ENCODE measurements around the gene KIRREL3.

Gene KIRREL3

GRCh38 chr11:126864934-126865333 is 135.6 kb downstream of the KIRREL3 start:
- H3K27me3 ChIP-seq (ENCODE audit: low read depth, low read length), result 0 out of 2 replicates have a peak, but pooled peaks cover 4% of the 10 kb centered on the region
- no peak overlapping the region for H3K4me3 ChIP-seq (ENCODE audit: low read length)
- H3K79me2 ChIP-seq (ENCODE audit: low read length), result no peaks in the 10 kb centered on the region
- no peak overlapping the region for H3K27ac ChIP-seq (ENCODE audit: low read length)
- TF ChIP-seq CTCF (IDR thresholded peaks at IDR 0.05; ENCODE audit: low read depth, low read length), result no peak
- TF ChIP-seq EZH2phosphoT487 (IDR thresholded peaks at IDR 0.05; ENCODE audit: low read depth), result no peak
- no peaks in the 10 kb centered on the region for H3K9me3 ChIP-seq (ENCODE audit: insufficient read depth, low read length)
- H4K20me1 ChIP-seq (ENCODE audit: insufficient read depth, low read length), result no peaks in the 10 kb centered on the region
- H2AFZ ChIP-seq (ENCODE audit: low read depth, low read length), result no peak overlapping the region
- H3K36me3 ChIP-seq (replicated peaks; ENCODE audit: low read depth, low read length), result no peaks in the 10 kb centered on the region
- no peak overlapping the region for H3K9ac ChIP-seq (ENCODE audit: low read length)
- H3K4me2 ChIP-seq (ENCODE audit: low read length), result no peak overlapping the region
- H3K4me1 ChIP-seq (ENCODE audit: low read length), result peaks cover 6% of the 10 kb centered on the region; the same call in 1 of the 2 replicates

GRCh38 chr11:126863294-126863997 is 137.1 kb downstream of the KIRREL3 start:
- no peaks in the 10 kb centered on the region for H4K20me1 ChIP-seq (ENCODE audit: insufficient read depth, low read length)
- no peaks in the 10 kb centered on the region for H3K36me3 ChIP-seq (replicated peaks; ENCODE audit: low read depth, low read length)
- H3K4me1 ChIP-seq (ENCODE audit: low read length), result peaks cover 6% of the 10 kb centered on the region; the same call in 1 of the 2 replicates
- no peak overlapping the region for H3K4me2 ChIP-seq (ENCODE audit: low read length)
- no peak overlapping the region for H3K27ac ChIP-seq (ENCODE audit: low read length)
- no peaks in the 10 kb centered on the region for H3K79me2 ChIP-seq (ENCODE audit: low read length)
- no peak overlapping the region for H3K9ac ChIP-seq (ENCODE audit: low read length)
- TF ChIP-seq CTCF (IDR thresholded peaks at IDR 0.05; ENCODE audit: low read depth, low read length), result no peak
- TF ChIP-seq EZH2phosphoT487 (IDR thresholded peaks at IDR 0.05; ENCODE audit: low read depth), result no peak
- no peaks in the 10 kb centered on the region for H3K9me3 ChIP-seq (ENCODE audit: insufficient read depth, low read length)
- H2AFZ ChIP-seq (ENCODE audit: low read depth, low read length), result no peak overlapping the region
- no peak overlapping the region for H3K4me3 ChIP-seq (ENCODE audit: low read length)
- H3K27me3 ChIP-seq (ENCODE audit: low read depth, low read length), result no peaks in the 10 kb centered on the region

GRCh38 chr11:126862664-126863243 is 137.8 kb downstream of the KIRREL3 start:
- Histone ChIP-seq H3K4me1 (ENCODE audit: low read length) (peaks cover 6% of the 10 kb centered on the region; the same call in 1 of the 2 replicates), H3K9me3 (ENCODE audit: insufficient read depth, low read length) (no peaks in the 10 kb centered on the region), H3K4me3 (ENCODE audit: low read length) (no peak overlapping the region), H3K9ac (ENCODE audit: low read length) (no peak overlapping the region), H3K36me3 (replicated peaks; ENCODE audit: low read depth, low read length) (no peaks in the 10 kb centered on the region), H3K79me2 (ENCODE audit: low read length) (no peaks in the 10 kb centered on the region), H2AFZ (ENCODE audit: low read depth, low read length) (no peak overlapping the region), H4K20me1 (ENCODE audit: insufficient read depth, low read length) (no peaks in the 10 kb centered on the region), H3K27ac (ENCODE audit: low read length) (no peak overlapping the region), H3K27me3 (ENCODE audit: low read depth, low read length) (no peaks in the 10 kb centered on the region), H3K4me2 (ENCODE audit: low read length) (no peak overlapping the region)
- no peak for TF ChIP-seq EZH2phosphoT487 (IDR thresholded peaks at IDR 0.05; ENCODE audit: low read depth)
- no peak for TF ChIP-seq CTCF (IDR thresholded peaks at IDR 0.05; ENCODE audit: low read depth, low read length)

- peaks cover 6% of the 10 kb centered on the region; the same call in 1 of the 2 replicates for H3K4me1 ChIP-seq (ENCODE audit: low read length)
- H3K9me3 ChIP-seq (ENCODE audit: insufficient read depth, low read length), result no peaks in the 10 kb centered on the region
- no peaks in the 10 kb centered on the region for H3K36me3 ChIP-seq (replicated peaks; ENCODE audit: low read depth, low read length)
- no peak overlapping the region for H3K4me3 ChIP-seq (ENCODE audit: low read length)
- no peak overlapping the region for H3K9ac ChIP-seq (ENCODE audit: low read length)
- no peak overlapping the region for H2AFZ ChIP-seq (ENCODE audit: low read depth, low read length)
- H3K27ac ChIP-seq (ENCODE audit: low read length), result no peak overlapping the region
- no peaks in the 10 kb centered on the region for H3K79me2 ChIP-seq (ENCODE audit: low read length)
- no peaks in the 10 kb centered on the region for H3K27me3 ChIP-seq (ENCODE audit: low read depth, low read length)
- TF ChIP-seq EZH2phosphoT487 (IDR thresholded peaks at IDR 0.05; ENCODE audit: low read depth) (no peak), CTCF (IDR thresholded peaks at IDR 0.05; ENCODE audit: low read depth, low read length) (no peak)
- no peak overlapping the region for H3K4me2 ChIP-seq (ENCODE audit: low read length)
- H4K20me1 ChIP-seq (ENCODE audit: insufficient read depth, low read length), result no peaks in the 10 kb centered on the region
Observed at GRCh38 chr11:126861796-126862459, 138.6 kb downstream of the KIRREL3 start.
